Rectal smooth muscle tissue (tissue), 1 donor: ENCODE measurements around the gene SSBP2.

Source experiments
- H3K27ac ChIP-seq: one replicate; pipeline ENCODE4 v1.7.0; 2013; ENCODE audit warnings: low read depth, low read length, inconsistent platforms
- H3K27me3 ChIP-seq: one replicate; pipeline ENCODE4 v1.7.0; 2013; ENCODE audit warnings: low read length; ENCODE audit not compliant: control insufficient read depth, insufficient read depth
- H3K36me3 ChIP-seq: one replicate; pipeline ENCODE4 v1.7.0; 2013; ENCODE audit warnings: low read length; ENCODE audit not compliant: control insufficient read depth, insufficient read depth
- H3K4me1 ChIP-seq: one replicate; pipeline ENCODE4 v1.7.0; 2013; ENCODE audit warnings: low read length; ENCODE audit not compliant: control insufficient read depth, insufficient read depth
- H3K4me3 ChIP-seq: one replicate; pipeline ENCODE4 v1.7.0; 2013; ENCODE audit warnings: low read length
- H3K9ac ChIP-seq: one replicate; pipeline ENCODE4 v1.7.0; 2013; ENCODE audit warnings: low read length

Gene SSBP2

DNA sequence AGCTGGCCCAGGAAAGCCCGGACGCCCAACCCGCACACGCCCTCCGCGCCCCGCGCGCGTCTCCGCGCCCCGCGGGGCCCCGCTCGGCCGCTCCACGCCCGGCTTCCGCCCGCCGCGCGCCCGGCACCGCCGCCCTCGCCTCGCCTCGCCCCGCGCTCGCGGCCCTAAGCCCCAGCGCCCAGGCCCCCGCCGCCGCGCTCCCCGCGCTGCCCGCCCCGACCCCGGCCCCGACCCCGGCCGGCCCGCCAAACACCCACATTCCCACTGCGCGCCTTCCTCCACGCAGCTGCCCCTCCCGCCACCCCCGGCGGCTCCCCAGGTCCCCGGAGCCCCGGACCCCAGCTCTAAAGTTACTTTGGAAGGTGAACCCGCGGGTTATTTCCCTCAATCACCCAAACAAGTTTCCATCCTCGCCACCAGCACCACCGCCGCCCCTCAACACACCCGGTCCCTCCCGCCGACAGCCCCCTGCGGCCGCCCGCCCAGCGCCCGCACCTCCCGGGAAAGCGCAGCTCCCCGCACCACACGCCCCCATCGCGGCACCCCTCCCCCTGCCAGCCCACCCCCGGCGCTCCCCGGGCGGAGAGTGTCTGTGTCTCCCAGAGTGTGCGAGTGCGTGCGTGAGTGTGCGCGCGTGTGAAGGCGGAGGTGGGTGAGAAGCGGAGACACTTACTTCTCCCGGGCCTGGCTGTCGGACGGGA lies 439 bp downstream of the SSBP2 start:
- peak overlapping the region; percentile 16 for H3K9ac ChIP-seq
- H3K27me3 ChIP-seq, result no peaks in the 10 kb centered on the region
- H3K4me1 ChIP-seq, result peaks cover 11% of the 10 kb centered on the region

DNA sequence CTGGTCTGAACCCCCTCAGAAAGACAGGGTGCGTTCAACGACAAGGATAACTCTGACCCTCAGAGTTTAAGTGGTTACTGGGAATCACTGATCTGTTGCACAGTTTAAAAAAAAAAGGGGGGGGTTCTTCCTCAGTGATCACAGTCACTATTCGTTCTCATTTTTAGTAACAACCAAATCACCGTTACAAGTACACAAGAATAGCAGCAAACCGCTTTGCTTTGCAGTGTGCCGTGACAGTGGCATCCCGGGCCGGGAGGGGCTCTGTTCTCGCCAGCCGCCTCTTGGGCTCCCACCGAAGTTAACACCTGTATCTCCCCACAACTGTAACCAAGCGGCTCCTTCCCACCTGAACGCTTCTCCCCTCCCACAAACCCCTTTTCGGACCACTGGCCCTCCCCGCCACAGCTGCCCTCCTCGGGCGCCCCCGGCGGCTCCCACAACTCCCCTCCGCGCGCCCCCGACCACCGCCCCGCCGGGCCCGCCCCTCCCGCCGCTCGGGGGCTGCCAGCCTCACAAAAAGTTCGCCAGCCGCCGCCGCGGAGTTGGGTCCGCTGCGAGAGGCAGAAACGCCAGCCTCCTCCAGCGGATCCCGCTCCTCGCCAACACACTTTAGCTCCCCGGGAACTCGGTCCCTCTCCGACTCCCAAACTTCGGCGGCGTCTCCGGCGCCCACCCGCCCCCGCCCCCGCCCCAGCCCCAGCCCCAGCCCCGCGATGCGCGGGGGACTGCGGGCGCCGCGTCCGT lies 1.2 kb downstream of the SSBP2 start:
- H3K36me3 ChIP-seq, result no peaks in the 10 kb centered on the region
- no peak overlapping the region for H3K9ac ChIP-seq
- no peaks in the 10 kb centered on the region for H3K27me3 ChIP-seq
- peak overlapping the region; percentile 51 for H3K27ac ChIP-seq
- peaks cover 9% of the 10 kb centered on the region for H3K4me1 ChIP-seq
- H3K4me3 ChIP-seq, result peak overlapping the region; percentile 71

More for the DNA sequence above, 439 bp downstream of the SSBP2 start:
- Histone ChIP-seq H3K36me3 (no peaks in the 10 kb centered on the region), H3K27ac (peak overlapping the region; percentile 79), H3K4me3 (peak overlapping the region; percentile 91)

DNA sequence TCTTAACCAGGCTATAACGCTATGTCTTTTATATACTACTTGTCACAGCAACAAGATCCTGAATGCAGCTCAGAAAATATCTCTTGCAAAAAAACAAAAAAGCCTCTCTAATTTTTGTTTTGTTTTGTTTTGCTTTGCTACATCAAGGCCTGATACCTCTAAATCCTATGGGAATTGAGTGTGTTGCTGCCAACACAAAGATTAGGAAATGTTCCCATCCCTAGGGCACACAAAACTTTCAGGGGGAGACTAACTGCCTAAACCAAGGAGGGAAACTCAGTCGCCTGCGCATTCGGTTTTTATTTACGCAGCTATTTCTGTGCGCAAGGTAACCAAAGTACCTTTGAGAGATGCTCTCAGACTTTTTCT lies 1.7 kb downstream of the SSBP2 start:
- H3K9ac ChIP-seq, result no peak overlapping the region
- H3K4me3 ChIP-seq, result peak overlapping the region; percentile 71
- H3K4me1 ChIP-seq, result peaks cover 9% of the 10 kb centered on the region
- no peaks in the 10 kb centered on the region for H3K36me3 ChIP-seq
- peak overlapping the region; percentile 51 for H3K27ac ChIP-seq
- no peaks in the 10 kb centered on the region for H3K27me3 ChIP-seq

DNA sequence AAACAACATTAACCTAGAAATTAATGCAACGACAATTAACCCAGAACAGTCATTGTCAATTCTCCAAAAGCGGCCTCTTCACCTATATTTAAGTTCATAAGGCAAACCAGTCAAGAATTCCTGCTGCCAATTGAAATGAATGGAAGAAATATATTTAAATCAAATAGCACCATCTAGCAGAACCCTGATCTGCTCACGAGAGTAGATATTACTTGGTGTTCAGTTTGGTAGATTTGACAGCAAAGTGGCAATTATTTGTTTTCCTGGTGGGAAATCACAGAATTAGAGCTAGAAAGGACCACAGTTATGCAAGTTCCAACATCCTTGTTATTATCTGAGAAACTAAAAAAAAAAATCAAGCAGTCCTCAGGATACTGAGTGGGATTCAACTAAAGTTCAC lies 2.3 kb downstream of the SSBP2 start:
- Histone ChIP-seq H3K9ac (no peak overlapping the region), H3K4me3 (no peak overlapping the region), H3K4me1 (peaks cover 9% of the 10 kb centered on the region), H3K27ac (no peak overlapping the region), H3K36me3 (no peaks in the 10 kb centered on the region), H3K27me3 (no peaks in the 10 kb centered on the region)

DNA sequence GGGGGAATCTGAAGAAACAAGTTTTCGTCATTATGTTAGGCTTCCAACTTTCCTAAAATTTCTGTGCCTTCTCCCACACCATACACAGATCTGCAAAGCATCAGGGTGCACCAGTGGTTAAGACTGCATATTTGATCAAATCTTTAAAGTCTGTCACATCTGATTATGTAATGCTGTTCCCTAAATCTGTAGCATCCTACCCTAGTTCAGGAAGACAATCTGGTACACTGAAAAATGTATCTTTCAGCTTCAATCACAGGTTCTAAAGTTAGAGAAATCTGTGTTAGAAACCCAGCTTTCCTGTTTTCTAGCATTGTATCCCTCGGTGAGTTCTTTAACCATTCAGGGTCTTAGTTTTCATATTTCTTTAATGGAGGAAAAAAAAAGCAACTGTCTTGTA lies 3.9 kb downstream of the SSBP2 start:
- Histone ChIP-seq H3K27me3 (no peaks in the 10 kb centered on the region), H3K36me3 (no peaks in the 10 kb centered on the region), H3K4me1 (peaks cover 9% of the 10 kb centered on the region), H3K4me3 (no peak overlapping the region), H3K9ac (no peak overlapping the region), H3K27ac (no peak overlapping the region)

DNA sequence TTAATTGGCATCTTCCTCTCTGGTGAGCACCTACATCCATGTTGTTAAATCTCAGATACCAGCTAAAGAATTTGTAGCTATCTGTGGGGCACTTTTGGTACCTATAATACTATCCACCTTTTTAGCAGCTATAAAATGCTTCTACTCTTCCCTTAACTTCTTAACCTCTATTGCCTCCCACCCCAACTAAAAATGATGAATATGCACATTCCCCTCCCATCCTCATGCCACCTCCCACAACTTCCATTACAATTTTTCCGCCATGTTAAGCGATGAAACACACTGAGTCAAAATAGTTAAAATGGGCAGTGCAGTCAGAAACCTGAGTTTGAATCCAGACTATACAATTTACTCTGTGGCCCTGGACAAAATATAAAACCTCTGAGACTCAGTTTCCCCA lies 10.1 kb downstream of the SSBP2 start:
- Histone ChIP-seq H3K4me1 (peaks cover 2% of the 10 kb centered on the region), H3K27ac (no peak overlapping the region), H3K4me3 (no peak overlapping the region), H3K36me3 (no peaks in the 10 kb centered on the region), H3K9ac (no peak overlapping the region), H3K27me3 (no peaks in the 10 kb centered on the region)

DNA sequence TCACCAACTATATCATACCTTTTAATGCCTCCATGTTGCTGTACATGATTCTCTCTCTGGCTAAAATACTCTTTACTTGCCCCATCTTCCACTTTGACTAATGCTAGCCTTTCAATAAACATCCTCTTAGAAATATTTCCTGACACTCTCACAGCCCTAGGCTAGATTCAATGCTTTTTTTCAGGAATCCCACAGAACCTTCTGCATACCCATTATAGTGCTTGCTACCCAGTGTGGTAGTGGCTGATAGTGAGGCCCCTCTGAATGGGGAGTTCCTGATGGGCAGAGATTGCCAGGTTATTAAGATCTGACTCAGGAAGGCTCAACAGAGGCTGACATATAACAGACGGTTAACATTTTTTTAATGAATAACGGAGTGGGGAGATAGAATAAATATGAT lies 11.6 kb downstream of the SSBP2 start:
- Histone ChIP-seq H3K27ac (no peak overlapping the region), H3K27me3 (no peaks in the 10 kb centered on the region), H3K4me1 (no peaks in the 10 kb centered on the region), H3K9ac (no peak overlapping the region), H3K4me3 (no peak overlapping the region), H3K36me3 (no peaks in the 10 kb centered on the region)

DNA sequence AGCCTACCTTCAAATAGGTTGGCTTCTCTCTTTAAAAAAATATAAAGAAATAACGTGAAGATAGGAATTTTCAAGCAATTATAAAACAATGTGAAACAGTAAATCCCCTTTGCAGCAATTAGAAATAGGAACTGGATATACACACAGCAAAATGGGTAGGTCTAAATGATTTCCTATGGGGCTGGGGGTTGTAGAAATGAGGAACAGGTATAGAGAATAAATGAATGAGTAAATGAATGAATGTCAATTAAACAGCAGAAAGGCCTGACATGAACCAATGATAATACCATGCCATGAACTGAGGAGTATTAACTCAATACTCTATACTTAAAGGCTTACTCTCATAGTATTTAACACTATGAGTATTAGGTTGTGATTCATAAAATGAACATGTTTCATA lies 21.6 kb downstream of the SSBP2 start:
- Histone ChIP-seq H3K27ac (no peak overlapping the region), H3K4me3 (no peak overlapping the region), H3K4me1 (peaks cover 13% of the 10 kb centered on the region), H3K9ac (no peak overlapping the region), H3K36me3 (no peaks in the 10 kb centered on the region), H3K27me3 (no peaks in the 10 kb centered on the region)

DNA sequence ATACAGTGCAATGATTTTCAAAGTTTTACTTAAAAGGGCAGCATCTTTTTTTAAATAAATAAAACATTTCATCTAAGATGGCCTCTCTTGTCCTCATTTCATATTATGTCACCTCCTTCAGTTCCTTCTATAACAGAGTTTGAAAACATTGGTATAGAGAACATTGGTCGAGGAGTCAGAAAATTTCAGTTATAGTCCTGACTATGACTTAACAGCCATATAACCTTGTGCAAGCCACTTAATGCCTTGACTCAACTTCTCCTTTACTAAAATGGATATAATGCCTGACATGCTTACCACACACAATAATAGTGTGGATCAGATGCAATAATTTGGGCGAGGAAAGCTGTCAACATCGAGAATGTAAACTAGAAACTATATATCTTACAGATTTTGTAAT lies 22.6 kb downstream of the SSBP2 start:
- Histone ChIP-seq H3K4me3 (no peak overlapping the region), H3K36me3 (no peaks in the 10 kb centered on the region), H3K9ac (no peak overlapping the region), H3K27me3 (no peaks in the 10 kb centered on the region), H3K4me1 (peaks cover 12% of the 10 kb centered on the region), H3K27ac (no peak overlapping the region)

DNA sequence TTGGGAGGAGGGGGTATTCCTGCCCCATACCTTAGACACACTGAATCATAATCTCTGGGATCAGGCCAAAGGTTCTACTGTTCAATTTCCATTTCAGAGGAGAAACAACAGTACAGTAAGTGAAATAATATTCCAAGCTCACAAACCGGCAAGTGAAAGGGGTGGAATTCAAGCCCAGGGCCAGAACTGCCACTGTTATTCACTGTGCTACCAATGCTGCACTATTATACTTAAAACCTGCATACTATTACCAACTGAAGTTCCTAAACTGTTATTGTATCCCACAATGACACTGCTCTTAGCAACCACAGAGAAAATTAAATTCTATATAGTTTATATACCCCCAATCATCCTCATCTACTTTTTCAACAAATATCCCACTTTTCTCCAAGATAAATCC lies 24.6 kb downstream of the SSBP2 start:
- Histone ChIP-seq H3K27me3 (no peaks in the 10 kb centered on the region), H3K4me3 (no peak overlapping the region), H3K9ac (no peak overlapping the region), H3K36me3 (no peaks in the 10 kb centered on the region), H3K4me1 (peaks cover 11% of the 10 kb centered on the region), H3K27ac (no peak overlapping the region)

DNA sequence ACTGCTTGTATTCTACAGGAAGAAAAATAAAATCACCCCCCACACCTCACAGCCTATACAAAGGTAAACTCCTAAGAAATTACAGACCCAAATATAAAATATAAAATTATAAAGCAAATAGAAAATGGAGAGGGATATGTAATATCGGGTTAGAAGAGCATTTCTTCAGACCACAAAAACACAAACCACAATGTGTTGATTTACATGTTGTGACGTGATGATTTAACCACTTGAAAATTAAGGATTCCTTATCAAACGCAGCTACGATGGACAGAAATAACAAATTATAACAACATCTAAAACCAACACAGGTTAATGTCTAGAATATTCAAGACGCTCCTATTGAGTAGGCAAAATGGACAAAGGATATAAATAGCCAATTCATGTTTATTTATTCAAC lies 26.3 kb downstream of the SSBP2 start:
- Histone ChIP-seq H3K36me3 (no peaks in the 10 kb centered on the region), H3K4me1 (peaks cover 20% of the 10 kb centered on the region), H3K27me3 (no peaks in the 10 kb centered on the region), H3K9ac (no peak overlapping the region), H3K27ac (no peak overlapping the region), H3K4me3 (no peak overlapping the region)

DNA sequence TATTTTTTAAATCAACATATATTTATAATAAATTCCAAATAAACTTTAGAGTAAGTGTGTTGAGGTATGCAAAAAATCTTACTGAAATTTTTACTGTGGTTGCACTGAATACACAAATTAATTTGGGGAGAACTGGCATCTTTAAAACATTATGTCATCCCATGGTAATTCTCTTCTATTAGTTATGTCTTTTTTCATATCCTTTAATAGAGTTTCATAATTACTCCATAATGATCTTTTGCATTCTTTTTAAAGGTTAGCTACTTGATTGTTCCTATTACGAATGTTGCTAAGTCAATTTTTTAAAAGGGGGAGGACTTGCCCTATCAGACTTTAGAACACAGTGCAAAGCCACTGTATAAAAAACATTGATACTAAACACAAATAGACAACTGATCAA lies 26.8 kb downstream of the SSBP2 start:
- no peak overlapping the region for H3K9ac ChIP-seq
- H3K36me3 ChIP-seq, result no peaks in the 10 kb centered on the region
- H3K27ac ChIP-seq, result no peak overlapping the region
- peaks cover 25% of the 10 kb centered on the region for H3K4me1 ChIP-seq
- no peak overlapping the region for H3K4me3 ChIP-seq
- H3K27me3 ChIP-seq, result no peaks in the 10 kb centered on the region

DNA sequence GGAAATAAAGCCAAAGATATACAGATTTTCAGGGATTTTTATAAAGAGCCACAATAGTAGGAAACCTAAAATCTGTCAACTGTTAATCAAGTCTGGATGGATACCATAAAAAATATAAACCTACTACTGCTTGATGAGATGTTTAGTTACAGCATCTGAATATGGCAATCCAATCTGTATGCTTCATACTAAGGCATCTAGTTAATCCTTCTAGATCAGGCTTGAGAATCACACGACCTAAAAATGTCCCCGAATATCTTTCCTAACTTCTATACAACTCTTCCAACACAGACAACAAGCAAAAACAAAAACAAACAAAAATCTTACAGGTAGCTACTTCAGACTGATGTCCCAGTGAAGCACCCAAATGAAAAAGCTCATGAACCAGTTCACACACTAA lies 29.8 kb downstream of the SSBP2 start:
- Histone ChIP-seq H3K27ac (no peak overlapping the region), H3K27me3 (no peaks in the 10 kb centered on the region), H3K36me3 (no peaks in the 10 kb centered on the region), H3K9ac (no peak overlapping the region), H3K4me3 (no peak overlapping the region), H3K4me1 (peaks cover 24% of the 10 kb centered on the region)
